GM21381 (cell line): Measurements from ENCODE around the gene GAREM1.
"Not testable (repeated sequence)": the region's sequence is repeated elsewhere in the genome, so short reads cannot be mapped to it uniquely, and the experiment has no call there.

Experiments used
- ATAC-seq: cut with Tn5 transposase; IDR thresholded peaks from one replicate; pipeline ENCODE4 v1.9.1; 2021; ENCODE audit warnings: mild to moderate bottlenecking, moderate library complexity; ENCODE audit not compliant: unreplicated experiment

Gene GAREM1

GRCh38 chr18:32297579-32298170 is 173.0 kb downstream of the GAREM1 start:
- ATAC-seq: no peak

- no peak for ATAC-seq
Observed at GRCh38 chr18:32296851-32297250, 173.8 kb downstream of the GAREM1 start.

DNA sequence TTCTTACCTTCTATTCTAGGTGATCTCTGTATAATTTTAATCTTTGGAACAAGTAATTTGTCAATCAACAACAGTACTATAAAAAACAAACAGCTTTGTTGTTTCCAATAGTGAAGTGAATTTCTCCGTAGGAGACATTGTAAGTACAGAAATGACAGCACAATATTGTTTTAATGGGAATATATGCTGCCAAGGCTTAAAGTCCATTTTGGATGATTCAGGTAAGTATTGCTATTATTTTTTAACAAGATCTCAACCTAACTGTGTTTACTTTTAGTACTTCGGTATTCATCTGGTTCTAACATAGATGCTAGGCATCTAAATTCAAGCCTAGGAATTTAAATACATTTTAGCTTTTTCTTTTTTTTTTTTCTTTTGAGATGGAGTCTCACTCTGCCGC is 175.1 kb downstream of the GAREM1 start:
- ATAC-seq: no peak

GRCh38 chr18:32293107-32293506 is 177.6 kb downstream of the GAREM1 start:
- ATAC-seq: no peak

DNA sequence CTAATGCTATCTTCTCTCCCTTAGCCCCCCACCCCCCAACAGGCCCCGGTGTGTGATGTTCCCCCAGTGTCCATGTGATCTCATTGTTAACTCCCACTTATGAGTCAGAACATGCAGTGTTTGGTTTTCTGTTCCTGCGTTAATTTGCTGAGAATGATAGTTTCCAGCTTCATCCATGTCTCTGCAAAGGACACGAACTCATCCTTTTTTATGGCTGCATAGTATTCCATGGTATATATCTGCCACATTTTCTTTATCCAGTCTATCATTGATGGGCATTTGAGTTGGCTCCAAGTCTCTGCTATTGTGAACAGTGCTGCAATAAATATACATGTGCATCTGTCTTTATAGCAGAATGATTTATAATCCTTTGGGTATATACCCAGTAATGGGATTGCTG is 179.1 kb downstream of the GAREM1 start:
- not testable (repeated sequence) for ATAC-seq

GRCh38 chr18:32290810-32291209 is 179.9 kb downstream of the GAREM1 start:
- no peak for ATAC-seq

DNA sequence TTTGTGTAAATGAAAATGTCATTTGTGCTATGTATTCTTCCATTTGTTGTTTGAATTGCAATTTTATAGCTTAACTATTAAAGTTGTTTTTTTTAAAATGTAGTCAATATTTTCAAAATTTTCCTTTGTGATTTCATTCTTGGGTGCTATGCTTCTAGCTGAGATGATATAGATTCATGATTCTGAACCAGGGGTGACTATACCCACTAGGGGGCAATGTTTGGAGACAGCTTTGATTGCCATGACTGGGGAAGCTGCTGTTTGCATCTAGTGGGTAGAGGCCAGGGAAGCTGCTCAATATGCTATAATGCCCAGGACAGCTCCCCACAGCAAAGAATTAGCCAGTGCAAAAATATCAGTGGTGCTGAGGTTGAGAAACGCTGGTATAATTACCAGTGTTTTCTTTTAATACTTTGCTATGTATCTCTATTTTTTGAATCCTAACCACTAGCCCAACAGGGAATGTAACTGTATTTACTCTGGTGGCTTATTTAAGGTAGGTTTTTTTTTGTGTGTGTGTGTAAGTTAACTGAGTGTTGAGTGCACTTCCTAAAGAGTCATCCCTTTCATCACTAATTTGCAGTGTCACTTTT is 181.1 kb downstream of the GAREM1 start:
- ATAC-seq: peak; percentile 84

DNA sequence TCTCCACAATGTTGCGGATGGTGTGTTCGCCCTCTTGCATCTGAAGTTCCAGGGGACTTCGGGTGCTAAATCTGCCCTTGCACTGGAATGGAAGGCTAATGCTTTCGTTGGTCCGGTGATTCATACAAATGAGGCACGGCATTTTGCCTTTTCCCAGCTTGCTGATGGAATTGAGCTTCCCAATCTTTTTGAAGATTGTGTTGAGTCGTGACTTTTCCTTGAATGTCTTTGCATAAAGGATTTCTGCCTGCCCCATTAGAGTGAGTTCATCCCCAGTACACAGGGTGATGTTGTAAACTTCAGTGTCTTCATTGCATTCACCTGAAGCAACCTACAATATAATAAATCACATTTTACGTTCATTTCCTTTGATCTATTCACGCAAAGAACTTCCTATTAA is 182.8 kb downstream of the GAREM1 start:
- no peak for ATAC-seq

DNA sequence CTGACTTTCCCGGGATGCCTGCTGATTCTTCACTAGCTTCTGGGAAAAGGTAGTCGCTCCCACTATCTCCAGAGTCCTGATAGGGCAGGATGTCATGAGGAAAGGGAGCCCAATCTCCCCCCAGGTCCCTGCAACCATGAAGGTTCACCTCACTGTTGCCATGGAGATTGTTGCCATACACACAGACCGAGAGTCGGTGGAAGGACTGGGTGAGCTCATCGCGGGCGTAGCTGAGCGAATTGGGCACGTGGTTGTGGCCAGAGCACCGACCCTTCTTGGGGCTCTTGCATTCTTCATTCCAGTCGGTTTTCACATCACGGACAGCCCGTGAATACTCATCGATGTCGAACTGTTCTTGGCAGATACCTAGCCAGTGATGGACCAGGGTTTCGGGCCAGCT is 183.4 kb downstream of the GAREM1 start:
- no peak for ATAC-seq

DNA sequence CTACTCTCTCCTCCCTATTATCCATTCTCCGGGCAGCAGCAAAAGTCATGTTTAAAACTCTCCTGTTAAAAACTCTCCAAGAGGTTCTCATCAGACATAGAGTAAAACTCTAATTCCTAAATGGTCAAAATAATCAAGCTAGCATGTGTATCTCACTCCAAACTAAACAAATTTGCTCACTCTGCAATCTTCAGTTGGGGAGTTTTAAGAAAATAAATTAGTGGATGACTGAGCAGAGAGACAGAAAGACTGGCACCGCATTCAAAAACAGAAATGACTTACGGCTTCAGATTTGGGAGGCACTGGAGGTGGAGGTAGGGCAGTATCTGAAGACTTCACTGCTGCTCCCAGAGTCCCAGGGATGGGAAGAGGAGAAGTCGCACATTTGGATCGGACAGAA is 183.9 kb downstream of the GAREM1 start:
- ATAC-seq: no peak

DNA sequence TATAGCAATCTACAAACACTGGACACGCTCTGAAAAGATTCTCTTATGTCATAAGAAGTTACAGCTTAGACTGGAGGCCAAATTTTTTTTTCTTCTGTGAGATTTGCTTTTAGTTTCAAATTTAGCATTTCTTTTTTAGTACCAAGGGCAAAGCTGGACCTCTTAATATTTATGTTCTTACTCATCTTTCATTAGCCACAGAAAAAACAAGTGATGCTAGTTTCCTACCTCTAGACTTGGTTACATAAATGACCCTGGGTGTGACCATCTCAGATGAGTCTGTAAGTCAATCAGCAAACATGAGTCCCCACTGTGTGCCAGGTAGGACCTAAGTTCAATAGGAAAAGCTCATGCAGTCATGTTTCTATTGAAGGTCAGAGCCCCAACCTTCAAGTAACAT is 186.4 kb downstream of the GAREM1 start:
- ATAC-seq: no peak

GRCh38 chr18:32280911-32281310 is 189.8 kb downstream of the GAREM1 start:
- no peak for ATAC-seq

GRCh38 chr18:32280188-32280783 is 190.4 kb downstream of the GAREM1 start:
- ATAC-seq: no peak

- ATAC-seq: no peak
Observed at GRCh38 chr18:32278177-32278799, 192.4 kb downstream of the GAREM1 start.

DNA sequence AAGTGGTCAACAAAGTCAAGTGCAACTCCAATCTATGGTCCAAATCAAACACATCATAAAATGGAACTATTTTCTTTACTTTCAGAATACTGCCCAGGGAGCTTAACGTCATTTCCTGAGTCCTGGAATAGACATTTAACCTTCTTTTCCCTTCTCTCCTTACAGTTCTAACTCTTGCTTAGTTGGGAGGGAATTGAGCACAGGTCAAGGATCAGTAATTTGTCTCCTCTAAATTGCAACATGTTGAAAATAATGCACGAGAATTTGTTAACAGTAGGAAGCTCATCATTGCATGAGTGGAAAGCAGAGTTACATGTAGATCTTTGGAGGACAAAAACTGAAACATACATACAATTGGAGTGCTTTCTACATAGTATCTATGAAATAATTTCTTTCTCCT is 193.1 kb downstream of the GAREM1 start:
- ATAC-seq: no peak

GRCh38 chr18:32276906-32277305 is 193.8 kb downstream of the GAREM1 start:
- ATAC-seq: no peak

- ATAC-seq: no peak
Observed at GRCh38 chr18:32276256-32276655, 194.4 kb downstream of the GAREM1 start.

DNA sequence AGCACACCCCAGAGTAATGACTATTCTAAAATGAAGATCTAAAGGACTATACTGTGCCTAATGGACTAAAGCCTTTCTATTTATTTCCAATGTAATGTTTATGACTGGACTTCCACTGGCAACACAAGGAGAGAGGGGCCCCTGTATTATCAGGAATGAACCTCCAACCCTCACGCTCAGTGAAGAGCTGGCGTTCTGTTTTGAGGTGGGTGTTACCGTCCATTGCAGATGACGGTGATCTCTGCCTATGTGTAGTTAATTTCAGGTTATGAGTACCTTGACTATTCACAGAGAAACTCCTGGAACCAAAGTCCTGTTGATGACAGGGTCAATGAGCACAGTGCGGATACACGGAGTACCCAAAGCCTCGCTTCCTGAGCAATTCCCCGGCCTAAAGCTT is 195.5 kb downstream of the GAREM1 start:
- no peak for ATAC-seq

GRCh38 chr18:32274307-32274706 is 196.4 kb downstream of the GAREM1 start:
- ATAC-seq: no peak

GRCh38 chr18:32271672-32272208 is 198.9 kb downstream of the GAREM1 start:
- ATAC-seq: no peak

DNA sequence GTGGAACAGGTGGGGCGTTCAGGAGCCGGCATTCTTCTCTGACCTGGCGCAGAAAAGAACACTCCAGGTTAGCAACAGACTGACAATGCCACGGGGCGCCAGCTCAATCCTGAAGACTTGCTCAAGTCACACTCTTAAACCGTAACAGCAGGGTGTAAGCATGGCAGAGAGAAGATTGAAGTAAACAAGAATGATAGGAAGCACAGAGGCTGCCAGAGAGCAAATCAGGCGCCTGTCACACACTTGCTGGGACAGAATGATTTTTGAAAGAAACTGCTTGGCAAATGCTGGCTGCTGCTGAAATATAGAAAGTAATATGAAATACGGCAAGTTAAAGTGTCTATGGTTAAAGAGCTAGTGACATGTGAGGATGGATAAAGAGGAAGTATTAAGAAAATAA is 200.3 kb downstream of the GAREM1 start:
- ATAC-seq: no peak

DNA sequence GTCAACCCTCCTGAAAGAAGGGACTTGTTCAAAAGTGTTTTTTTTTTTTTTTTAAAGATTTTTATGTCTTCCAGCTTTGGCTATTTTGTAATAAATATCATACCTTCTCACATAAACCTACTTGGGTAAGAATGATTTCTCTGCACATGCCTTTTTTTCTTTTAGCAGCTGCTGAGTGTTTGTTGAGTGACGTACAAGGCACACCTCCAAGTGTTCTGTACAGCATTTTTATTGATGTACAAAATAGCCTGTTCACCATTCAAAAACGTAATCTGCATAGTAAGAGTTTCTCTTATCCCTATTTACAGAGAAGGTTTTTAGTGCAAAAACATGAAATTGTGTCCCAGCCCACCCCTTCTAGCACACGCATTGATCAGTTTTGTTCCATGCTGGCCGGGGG is 203.2 kb downstream of the GAREM1 start:
- ATAC-seq: no peak
